MM.1S (cell line): Measurements from ENCODE around the gene PKD1L1.
A peak's percentile ranks its signal among the peaks of the same experiment; 100 is the strongest.

ENCODE experiments used
- DNase-seq: peaks from one replicate; pipeline ENCODE4 v3.0.0-alpha.2; 2015
- H2AFZ ChIP-seq: fragments of 300-600 bp; sonication (generic); 2 replicates; pipeline ENCODE4 v1.6.0; 2016; ENCODE audit warnings: antibody characterized with exemption, low read length
- H3F3A ChIP-seq: fragments of 300-600 bp; sonication (generic); 2 replicates; pipeline ENCODE4 v1.6.1; 2016; ENCODE audit warnings: mild to moderate bottlenecking, antibody characterized with exemption, low read length, moderate library complexity, mixed read lengths; ENCODE audit not compliant: insufficient read depth
- H3K27ac ChIP-seq: fragments of 300-600 bp; sonication (generic); 2 replicates; pipeline ENCODE4 v1.5.1; 2016; ENCODE audit warnings: mild to moderate bottlenecking, low read length
- H3K27me3 ChIP-seq: fragments of 300-600 bp; sonication (generic); replicated peaks from 2 replicates; pipeline ENCODE4 v1.6.0; 2016; ENCODE audit warnings: low read length; ENCODE audit not compliant: insufficient read depth
- H3K36me3 ChIP-seq: fragments of 300-600 bp; sonication (generic); replicated peaks from 2 replicates; pipeline ENCODE4 v1.6.1; 2016; ENCODE audit warnings: mild to moderate bottlenecking, low read length, mixed read lengths; ENCODE audit not compliant: insufficient read depth
- H3K4me1 ChIP-seq: fragments of 300-600 bp; sonication (generic); 2 replicates; pipeline ENCODE4 v1.6.1; 2016; ENCODE audit warnings: low read length, mixed read lengths
- H3K4me2 ChIP-seq: fragments of 300-600 bp; sonication (generic); 2 replicates; pipeline ENCODE4 v1.6.0; 2016; ENCODE audit warnings: low read depth, low read length
- H3K4me3 ChIP-seq: fragments of 300-600 bp; sonication (generic); 2 replicates; pipeline ENCODE4 v1.5.1; 2016; ENCODE audit warnings: low read length, mixed read lengths
- H3K79me2 ChIP-seq: fragments of 300-600 bp; sonication (generic); 2 replicates; pipeline ENCODE4 v1.6.1; 2016; ENCODE audit warnings: mixed run types, low read length, mixed read lengths
- H3K9ac ChIP-seq: fragments of 300-600 bp; sonication (generic); 2 replicates; pipeline ENCODE4 v1.6.1; 2016; ENCODE audit warnings: low read length, mixed read lengths
- H3K9me2 ChIP-seq: fragments of 300-600 bp; sonication (generic); replicated peaks from 2 replicates; pipeline ENCODE4 v1.6.1; 2016; ENCODE audit warnings: mild to moderate bottlenecking, low read length, mixed read lengths; ENCODE audit not compliant: insufficient read depth
- H3K9me3 ChIP-seq: fragments of 300-600 bp; sonication (generic); replicated peaks from 2 replicates; pipeline ENCODE4 v1.6.1; 2016; ENCODE audit warnings: mild to moderate bottlenecking, low read length, mixed read lengths; ENCODE audit not compliant: insufficient read depth
- H4K20me1 ChIP-seq: fragments of 300-600 bp; sonication (generic); 2 replicates; pipeline ENCODE4 v1.6.1; 2016; ENCODE audit warnings: mild to moderate bottlenecking, low read length, moderate library complexity, mixed read lengths; ENCODE audit not compliant: insufficient read depth
- EZH2 ChIP-seq: fragments of 300-600 bp; sonication (generic); optimal IDR thresholded peaks from 2 replicates; pipeline ENCODE3; 2017; ENCODE audit warnings: low read depth, mild to moderate bottlenecking, antibody characterized with exemption, low read length, mixed read lengths
- EZH2phosphoT487 ChIP-seq: fragments of 300-600 bp; sonication (generic); IDR thresholded peaks from 2 replicates; pipeline ENCODE4 v1.6.1; 2018; ENCODE audit warnings: antibody characterized with exemption, low read length
- TF ChIP-seq, protein P1 (sequence below): fragments of 300-600 bp; sonication (generic); IDR thresholded peaks from 2 replicates; pipeline ENCODE4 v1.5.1; 2016; ENCODE audit warnings: antibody characterized with exemption, low read length, mixed read lengths

Gene PKD1L1

DNA sequence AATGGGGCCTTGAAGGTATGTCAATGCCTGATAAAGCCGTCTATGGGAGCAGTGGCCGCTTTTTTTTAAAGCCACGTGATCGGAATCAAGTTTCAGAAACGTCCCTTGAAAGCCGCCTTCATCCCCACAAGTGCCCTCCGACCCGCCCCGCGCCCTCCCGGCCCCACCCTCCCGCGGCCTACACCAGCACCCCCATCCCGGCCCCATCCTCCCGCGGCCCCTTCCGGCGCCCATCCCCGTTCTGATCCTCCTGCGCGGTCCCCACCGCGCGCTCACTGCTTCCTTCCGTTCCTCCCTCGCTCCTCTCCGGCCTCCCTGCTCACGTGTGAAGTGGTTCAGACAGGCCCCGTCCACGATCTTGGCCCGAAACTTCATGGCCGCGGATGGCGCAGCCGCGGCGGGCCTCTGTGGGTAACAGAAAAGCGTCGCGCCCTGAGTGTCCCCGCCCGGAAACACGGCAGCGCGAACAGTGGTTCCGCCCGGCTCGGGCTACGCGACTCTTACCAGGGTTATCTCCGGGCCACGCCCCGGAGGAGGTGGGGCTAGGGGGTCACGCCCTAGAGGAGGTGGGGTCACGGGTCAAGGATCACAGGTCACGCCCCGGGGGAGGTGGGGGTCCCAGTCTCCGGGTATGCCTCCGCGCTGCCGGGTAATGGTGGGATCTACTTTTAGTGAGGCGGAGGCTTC, 31.0 kb upstream of the PKD1L1 start, which contains the start of gene HUS1:
TSS of gene HUS1 (minus strand) at position 471 of the 687 bp plus-strand sequence. CDS start at position 375, 96 bp downstream.
- peak within 1 kb of the TSS; percentile 80 for H3K4me3 ChIP-seq
- H3K4me2 ChIP-seq: peak within 1 kb of the TSS; percentile 60
- peak within 1 kb of the TSS; percentile 82 for H2AFZ ChIP-seq
- H3K4me1 ChIP-seq: no peaks in the 10 kb centered on the region
- no peaks in the 10 kb centered on the region for H3K9me2 ChIP-seq
- no peaks in the 10 kb centered on the region for H3K27me3 ChIP-seq
- peaks cover 10% of the 10 kb centered on the region; the same call in 1 of the 2 replicates for H3F3A ChIP-seq
- H4K20me1 ChIP-seq: no peaks in the 10 kb centered on the region
- H3K79me2 ChIP-seq: peaks cover 22% of the 10 kb centered on the region
- DNase-seq: peak; percentile 96
- H3K9ac ChIP-seq: peak within 1 kb of the TSS; percentile 87
- H3K9me3 ChIP-seq: no peaks in the 10 kb centered on the region
- TF ChIP-seq EZH2 (no peak), EZH2phosphoT487 (no peak)
- TF ChIP-seq, protein P1, sequence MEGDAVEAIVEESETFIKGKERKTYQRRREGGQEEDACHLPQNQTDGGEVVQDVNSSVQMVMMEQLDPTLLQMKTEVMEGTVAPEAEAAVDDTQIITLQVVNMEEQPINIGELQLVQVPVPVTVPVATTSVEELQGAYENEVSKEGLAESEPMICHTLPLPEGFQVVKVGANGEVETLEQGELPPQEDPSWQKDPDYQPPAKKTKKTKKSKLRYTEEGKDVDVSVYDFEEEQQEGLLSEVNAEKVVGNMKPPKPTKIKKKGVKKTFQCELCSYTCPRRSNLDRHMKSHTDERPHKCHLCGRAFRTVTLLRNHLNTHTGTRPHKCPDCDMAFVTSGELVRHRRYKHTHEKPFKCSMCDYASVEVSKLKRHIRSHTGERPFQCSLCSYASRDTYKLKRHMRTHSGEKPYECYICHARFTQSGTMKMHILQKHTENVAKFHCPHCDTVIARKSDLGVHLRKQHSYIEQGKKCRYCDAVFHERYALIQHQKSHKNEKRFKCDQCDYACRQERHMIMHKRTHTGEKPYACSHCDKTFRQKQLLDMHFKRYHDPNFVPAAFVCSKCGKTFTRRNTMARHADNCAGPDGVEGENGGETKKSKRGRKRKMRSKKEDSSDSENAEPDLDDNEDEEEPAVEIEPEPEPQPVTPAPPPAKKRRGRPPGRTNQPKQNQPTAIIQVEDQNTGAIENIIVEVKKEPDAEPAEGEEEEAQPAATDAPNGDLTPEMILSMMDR: no peak
- peak within 1 kb of the TSS; percentile 91 for H3K27ac ChIP-seq
- H3K36me3 ChIP-seq: peaks cover 20% of the 10 kb centered on the region; the same call in 1 of the 2 replicates

DNA sequence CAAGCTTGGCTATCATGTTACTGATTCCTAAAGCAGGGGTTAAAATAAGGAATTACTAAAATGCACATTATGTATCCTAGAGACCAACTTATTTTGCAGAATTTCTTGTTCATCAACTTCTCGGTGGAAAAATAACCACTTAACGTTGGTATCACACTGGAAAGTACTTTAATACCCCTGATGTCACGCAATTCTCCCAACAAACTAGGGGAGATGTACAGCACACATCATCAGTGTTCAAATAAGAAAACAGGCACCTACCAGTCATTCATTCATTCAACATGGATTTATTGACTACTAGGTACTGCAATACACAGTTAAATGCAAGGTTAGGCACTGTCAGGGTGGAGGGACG, 30.5 kb upstream of the PKD1L1 start:
- no peaks in the 10 kb centered on the region for H3K9me3 ChIP-seq
- H3F3A ChIP-seq: peaks cover 10% of the 10 kb centered on the region; the same call in 1 of the 2 replicates
- peaks cover 22% of the 10 kb centered on the region for H3K79me2 ChIP-seq
- H4K20me1 ChIP-seq: no peaks in the 10 kb centered on the region
- no peaks in the 10 kb centered on the region for H3K9me2 ChIP-seq
- H3K36me3 ChIP-seq: peaks cover 20% of the 10 kb centered on the region; the same call in 1 of the 2 replicates
- TF ChIP-seq EZH2phosphoT487 (no peak), EZH2 (no peak)
- TF ChIP-seq, protein P1: no peak
- DNase-seq: no peak
- H2AFZ ChIP-seq: peak overlapping the region; percentile 54
- peak overlapping the region; percentile 91 for H3K27ac ChIP-seq
- no peaks in the 10 kb centered on the region for H3K4me1 ChIP-seq
- peak overlapping the region; percentile 60 for H3K4me2 ChIP-seq
- no peaks in the 10 kb centered on the region for H3K27me3 ChIP-seq
- peak overlapping the region; percentile 87 for H3K9ac ChIP-seq
- H3K4me3 ChIP-seq: peak overlapping the region; percentile 80

DNA sequence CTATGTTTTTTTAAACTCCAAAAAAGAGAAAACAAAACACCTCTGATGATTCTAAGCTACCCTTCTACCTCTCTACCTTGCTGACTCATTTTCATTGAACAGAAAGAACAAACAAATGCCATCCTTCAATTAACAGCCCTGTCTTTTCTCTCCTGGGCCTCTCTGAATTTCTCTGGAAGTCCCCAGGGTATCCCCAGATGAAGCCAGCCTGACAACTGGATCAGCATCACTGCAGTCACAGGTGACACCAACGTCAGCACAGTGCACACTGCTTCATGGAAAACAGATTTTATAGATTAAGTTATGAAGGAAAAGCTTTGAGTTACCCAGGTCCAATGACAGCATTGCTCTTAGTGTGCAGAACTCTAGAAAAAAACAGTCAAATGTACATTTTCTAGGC, 25.5 kb upstream of the PKD1L1 start:
- Histone ChIP-seq H2AFZ (no peak overlapping the region), H3K36me3 (peaks cover 20% of the 10 kb centered on the region; the same call in 1 of the 2 replicates), H3K27ac (no peak overlapping the region), H3K79me2 (peaks cover 20% of the 10 kb centered on the region), H3K27me3 (no peaks in the 10 kb centered on the region), H3K4me1 (no peaks in the 10 kb centered on the region), H3F3A (peaks cover 4% of the 10 kb centered on the region; the same call in 1 of the 2 replicates), H3K9me3 (no peaks in the 10 kb centered on the region), H3K4me2 (no peak overlapping the region), H4K20me1 (no peaks in the 10 kb centered on the region), H3K4me3 (no peak overlapping the region), H3K9me2 (no peaks in the 10 kb centered on the region), H3K9ac (no peak overlapping the region)
- TF ChIP-seq, protein P1: no peak
- no peak for TF ChIP-seq EZH2phosphoT487
- no peak for TF ChIP-seq EZH2
- DNase-seq: no peak
